Keratinocyte (primary cell): ENCODE data around the gene SMAD7. TPM values are rescaled to one million over a fixed set of nuclear protein-coding genes. Genes with fewer than 3 reads are reported as not detected.

ENCODE experiments used
- DNase-seq: peaks from one replicate; pipeline ENCODE4 v3.0.0-alpha.2; 2011; ENCODE audit warnings: low read depth, missing footprints, low spot score
- FAIRE-seq: peaks from 2 replicates; lab custom pipeline; 2011; peaks lifted over from hg19 to GRCh38; lab: Jason Lieb, UNC
- H2AFZ ChIP-seq: 2 replicates; pipeline ENCODE4 v1.6.0; 2012; ENCODE audit warnings: low read length, control low read depth, inconsistent platforms; ENCODE audit not compliant: control insufficient read depth
- H3K27ac ChIP-seq: 2 replicates; pipeline ENCODE4 v1.5.1; 2011; ENCODE audit warnings: low read length; ENCODE audit not compliant: control insufficient read depth, insufficient read depth
- H3K27me3 ChIP-seq: 3 replicates; pipeline ENCODE4 v1.6.0; 2011; ENCODE audit warnings: low read length; ENCODE audit not compliant: control insufficient read depth, insufficient read depth; ENCODE audit errors: extremely low read depth
- H3K36me3 ChIP-seq, 2 experiments: 2 replicates in 1 of 2; 3 replicates in 1 of 2; pipeline ENCODE4 v1.5.1; 2011; ENCODE audit warnings: low read length in 2 of 2, mild to moderate bottlenecking in 1 of 2; ENCODE audit not compliant: control insufficient read depth in 2 of 2, insufficient read depth in 2 of 2; ENCODE audit errors: extremely low read depth in 1 of 2
- H3K4me1 ChIP-seq: 3 replicates; pipeline ENCODE4 v1.5.1; 2011; ENCODE audit warnings: low read length; ENCODE audit not compliant: control insufficient read depth, insufficient read depth; ENCODE audit errors: extremely low read depth
- H3K4me2 ChIP-seq: 3 replicates; pipeline ENCODE4 v1.6.0; 2011; ENCODE audit warnings: low read depth, low read length; ENCODE audit not compliant: control insufficient read depth, insufficient read depth; ENCODE audit errors: extremely low read depth
- H3K4me3 ChIP-seq, 3 experiments: fragments of 200-600 bp in 1 of 3; sonication (generic) in 1 of 3; 2 replicates in 2 of 3; 3 replicates in 1 of 3; pipeline ENCODE4 v1.5.1; 2011 to 2016; ENCODE audit warnings: low read length in 3 of 3, mild to moderate bottlenecking in 3 of 3, control low read depth in 2 of 3, inconsistent platforms in 1 of 3, low read depth in 1 of 3, mixed read lengths in 1 of 3, mixed run types in 1 of 3, moderate library complexity in 1 of 3; ENCODE audit not compliant: control insufficient read depth in 2 of 3, insufficient read depth in 2 of 3; ENCODE audit errors: extremely low read depth in 1 of 3
- H3K79me2 ChIP-seq: 2 replicates; pipeline ENCODE4 v1.6.0; 2012; ENCODE audit warnings: low read length; ENCODE audit not compliant: control insufficient read depth, insufficient read depth
- H3K9ac ChIP-seq: 3 replicates; pipeline ENCODE4 v1.6.0; 2011; ENCODE audit warnings: low read length; ENCODE audit not compliant: control insufficient read depth, insufficient read depth; ENCODE audit errors: extremely low read depth
- H3K9me1 ChIP-seq: 3 replicates; pipeline ENCODE4 v1.6.0; 2011; ENCODE audit warnings: low read length; ENCODE audit not compliant: control insufficient read depth, insufficient read depth; ENCODE audit errors: extremely low read depth
- H3K9me3 ChIP-seq: 2 replicates; pipeline ENCODE4 v1.5.1; 2012; ENCODE audit warnings: low read depth, low read length; ENCODE audit not compliant: control insufficient read depth
- H4K20me1 ChIP-seq: 3 replicates; pipeline ENCODE4 v1.6.0; 2011; ENCODE audit warnings: low read length; ENCODE audit not compliant: control insufficient read depth, insufficient read depth; ENCODE audit errors: extremely low read depth
- EZH2 ChIP-seq: IDR thresholded peaks from one replicate; pipeline ENCODE4 v1.6.1; 2012; ENCODE audit warnings: inconsistent platforms, mild to moderate bottlenecking, low read length, moderate library complexity
- dilution Hi-C: fragments of 300-500 bp; cut with MboI; formaldehyde crosslinking; loops from one replicate; pipeline ENCODE4 v1.7.0; 2020; ENCODE audit warnings: low sequenced_read_pairs; ENCODE audit not compliant: extremely low pct_ligation_motif_present
- polyA plus RNA-seq, 5 experiments: library from polyadenylated mRNA; depleted of rRNA in 3 of 5; stranded (reverse) in 3 of 5; stranded (forward) in 1 of 5; unstranded in 1 of 5; fragments of >200 nt; gene quantifications; 1 replicate in 1 of 5; 2 replicates in 3 of 5; 3 replicates in 1 of 5; pipeline versions ENCODE4 v1.2.1 to v1.2.3, GENCODE V29; 2011 to 2012; ENCODE audit warnings: missing spikeins in 2 of 5, low read depth in 1 of 5, low replicate concordance in 1 of 5
- TF ChIP-seq, protein P1 (sequence below), 3 experiments: IDR thresholded peaks in 1 of 3; conservative IDR thresholded peaks in 1 of 3; optimal IDR thresholded peaks in 1 of 3; 2 replicates in 2 of 3; 3 replicates in 1 of 3; pipeline versions ENCODE3 to v1.5.1; 2011; ENCODE audit warnings: low read length in 3 of 3, mild to moderate bottlenecking in 3 of 3, moderate library complexity in 2 of 3, control low read depth in 1 of 3, inconsistent platforms in 1 of 3; ENCODE audit not compliant: insufficient read depth in 2 of 3; ENCODE audit errors: extremely low read depth in 1 of 3

Gene SMAD7
- polyA plus RNA-seq, 1 donor (not counting 4 experiments of a cell fraction or from before 2014, with no cell fraction given), result 9.5 TPM

DNA sequence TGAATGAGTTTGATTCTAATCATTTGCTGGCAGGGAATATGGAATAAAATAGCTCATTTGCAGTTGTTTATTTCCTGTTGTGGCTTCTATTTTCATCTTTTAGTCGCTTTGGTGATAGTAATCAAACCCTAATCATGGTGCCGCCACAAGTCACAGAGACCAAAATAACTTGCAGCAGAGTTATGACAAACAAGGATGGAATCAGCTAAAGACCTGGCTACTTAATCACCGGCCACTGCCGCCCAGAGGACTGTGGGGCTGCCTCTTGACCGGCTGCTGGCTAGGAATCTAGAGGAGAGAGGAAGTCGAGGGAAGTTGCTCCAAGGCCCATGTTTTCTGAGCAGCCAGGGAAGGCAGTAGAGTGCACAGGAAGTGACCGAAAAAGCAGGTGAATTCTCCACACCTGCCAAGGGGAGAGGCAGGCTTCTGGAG, 5.1 kb upstream of the SMAD7 start:
- H2AFZ ChIP-seq, result peak overlapping the region; percentile 35
- no peaks in the 10 kb centered on the region for H4K20me1 ChIP-seq

DNA sequence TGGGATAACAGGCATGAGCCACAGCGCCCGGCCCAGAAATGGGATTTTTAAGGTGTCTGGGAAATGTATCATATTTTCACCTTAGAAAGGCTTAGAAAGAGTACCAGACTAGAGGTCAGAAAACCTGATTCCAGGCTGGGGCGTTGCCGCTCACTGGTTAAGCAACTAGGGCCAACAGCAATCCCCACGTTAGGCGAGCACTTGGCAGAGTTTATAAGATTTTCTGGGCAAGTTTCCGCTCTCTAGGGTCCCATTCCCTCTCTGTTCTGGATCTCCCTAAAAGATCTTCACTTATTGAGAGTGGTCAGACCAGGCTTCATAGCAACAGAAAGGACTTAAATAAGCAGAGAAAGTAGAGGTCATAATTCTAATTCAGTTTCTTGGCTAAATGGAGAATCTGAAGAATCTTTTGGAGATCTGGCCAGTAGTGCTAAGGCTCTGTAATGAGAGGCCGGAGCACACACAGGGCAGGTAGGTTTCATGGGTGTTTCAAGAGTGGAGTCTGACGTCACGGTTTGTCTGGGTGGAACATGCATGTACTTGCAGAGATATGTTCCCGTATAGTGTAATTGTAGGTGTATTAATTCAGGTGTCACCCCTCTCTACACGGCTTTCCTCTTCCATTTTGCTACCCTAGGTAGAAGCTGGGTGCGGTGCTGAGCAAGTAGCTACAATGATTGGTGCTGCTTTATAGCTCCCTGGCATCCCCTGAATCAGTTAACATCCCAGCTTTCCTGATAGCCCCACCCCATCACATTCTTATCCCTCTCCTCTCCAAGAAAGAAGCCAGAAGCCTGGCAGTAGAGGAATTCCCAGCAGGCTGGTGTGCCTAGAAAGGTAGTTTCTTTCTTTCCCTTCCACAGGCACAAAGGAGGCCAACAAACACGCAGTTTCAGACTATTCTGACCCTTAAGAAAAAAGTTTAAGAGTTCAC, 4.4 kb upstream of the SMAD7 start:
- H3K27ac ChIP-seq, result peak overlapping the region; percentile 93
- no peaks in the 10 kb centered on the region for H4K20me1 ChIP-seq
- H3K9me1 ChIP-seq, result no peaks in the 10 kb centered on the region
- peak overlapping the region; percentile 72 for H3K9ac ChIP-seq
- H2AFZ ChIP-seq, result peak overlapping the region; percentile 1
- H3K9me3 ChIP-seq, result no peaks in the 10 kb centered on the region
- H3K36me3 ChIP-seq, result no peaks in the 10 kb centered on the region
- DNase-seq (peak; percentile 88), FAIRE-seq (peak; percentile 98)
- no peak for TF ChIP-seq EZH2
- TF ChIP-seq, protein P1, sequence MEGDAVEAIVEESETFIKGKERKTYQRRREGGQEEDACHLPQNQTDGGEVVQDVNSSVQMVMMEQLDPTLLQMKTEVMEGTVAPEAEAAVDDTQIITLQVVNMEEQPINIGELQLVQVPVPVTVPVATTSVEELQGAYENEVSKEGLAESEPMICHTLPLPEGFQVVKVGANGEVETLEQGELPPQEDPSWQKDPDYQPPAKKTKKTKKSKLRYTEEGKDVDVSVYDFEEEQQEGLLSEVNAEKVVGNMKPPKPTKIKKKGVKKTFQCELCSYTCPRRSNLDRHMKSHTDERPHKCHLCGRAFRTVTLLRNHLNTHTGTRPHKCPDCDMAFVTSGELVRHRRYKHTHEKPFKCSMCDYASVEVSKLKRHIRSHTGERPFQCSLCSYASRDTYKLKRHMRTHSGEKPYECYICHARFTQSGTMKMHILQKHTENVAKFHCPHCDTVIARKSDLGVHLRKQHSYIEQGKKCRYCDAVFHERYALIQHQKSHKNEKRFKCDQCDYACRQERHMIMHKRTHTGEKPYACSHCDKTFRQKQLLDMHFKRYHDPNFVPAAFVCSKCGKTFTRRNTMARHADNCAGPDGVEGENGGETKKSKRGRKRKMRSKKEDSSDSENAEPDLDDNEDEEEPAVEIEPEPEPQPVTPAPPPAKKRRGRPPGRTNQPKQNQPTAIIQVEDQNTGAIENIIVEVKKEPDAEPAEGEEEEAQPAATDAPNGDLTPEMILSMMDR (optimal IDR thresholded peaks at IDR 0.05 in 1 of 3, IDR thresholded peaks at IDR 0.05 in 1 of 3, conservative IDR thresholded peaks at IDR 0.05 in 1 of 3; ENCODE audit: extremely low read depth in 1 of 3, insufficient read depth in 2 of 3, low read length in 3 of 3), result no peak
- dilution Hi-C loops, result no loop called here
- peak overlapping the region in 1 of 3 experiments; percentile 6 for H3K4me3 ChIP-seq
- H3K4me2 ChIP-seq, result peak overlapping the region; percentile 43
- peaks cover 14% of the 10 kb centered on the region for H3K79me2 ChIP-seq
- H3K27me3 ChIP-seq, result no peaks in the 10 kb centered on the region
- H3K4me1 ChIP-seq, result peaks cover 48% of the 10 kb centered on the region

More for the DNA sequence above, 5.1 kb upstream of the SMAD7 start:
- DNase-seq, result no peak
- TF ChIP-seq, protein P1 (optimal IDR thresholded peaks at IDR 0.05 in 1 of 3, IDR thresholded peaks at IDR 0.05 in 1 of 3, conservative IDR thresholded peaks at IDR 0.05 in 1 of 3; ENCODE audit: extremely low read depth in 1 of 3, insufficient read depth in 2 of 3, low read length in 3 of 3), result peak in 2 of 3 experiments; percentile 8 to 18
- no peak for TF ChIP-seq EZH2
- peaks cover 55% of the 10 kb centered on the region for H3K4me1 ChIP-seq
- no peaks in the 10 kb centered on the region for H3K9me3 ChIP-seq
- no peaks in the 10 kb centered on the region for H3K36me3 ChIP-seq
- H3K9ac ChIP-seq, result peak overlapping the region; percentile 72
- H3K4me2 ChIP-seq, result peak overlapping the region; percentile 43
- H3K27me3 ChIP-seq, result no peaks in the 10 kb centered on the region
- dilution Hi-C loops, result no loop called here
- FAIRE-seq, result no peak
- H3K4me3 ChIP-seq, result no peak overlapping the region
- peak overlapping the region; percentile 93 for H3K27ac ChIP-seq
- no peaks in the 10 kb centered on the region for H3K9me1 ChIP-seq
- peaks cover 8% of the 10 kb centered on the region for H3K79me2 ChIP-seq
